Measurements from ENCODE around the gene GRIK3. TPM values are rescaled to one million over a fixed set of nuclear protein-coding genes. Genes with fewer than 3 reads are reported as not detected.

GRIK3 gene
- polyA plus RNA-seq, 1 donor (not counting 4 experiments of a cell fraction or from before 2014, with no cell fraction given): not detected

- H3K9ac ChIP-seq (ENCODE audit: control insufficient read depth, extremely low read depth, insufficient read depth, low read length): no peak overlapping the region
- H3K4me2 ChIP-seq (ENCODE audit: control insufficient read depth, extremely low read depth, insufficient read depth, low read depth, low read length): no peak overlapping the region
- no peaks in the 10 kb centered on the region for H3K4me1 ChIP-seq (ENCODE audit: control insufficient read depth, extremely low read depth, insufficient read depth, low read length)
- H3K27me3 ChIP-seq (ENCODE audit: control insufficient read depth, extremely low read depth, insufficient read depth, low read length): no peaks in the 10 kb centered on the region
- no peaks in the 10 kb centered on the region for H3K9me1 ChIP-seq (ENCODE audit: control insufficient read depth, extremely low read depth, insufficient read depth, low read length)
- H3K27ac ChIP-seq (ENCODE audit: control insufficient read depth, insufficient read depth, low read length): no peak overlapping the region
- no peaks in the 10 kb centered on the region for H3K79me2 ChIP-seq (ENCODE audit: control insufficient read depth, insufficient read depth, low read length)
- H2AFZ ChIP-seq (ENCODE audit: control insufficient read depth, low read length): no peak overlapping the region
- H4K20me1 ChIP-seq (ENCODE audit: control insufficient read depth, extremely low read depth, insufficient read depth, low read length): no peaks in the 10 kb centered on the region
- no peak for TF ChIP-seq EZH2 (IDR thresholded peaks at IDR 0.05; ENCODE audit: low read length)
- no peak for TF ChIP-seq CTCF (optimal IDR thresholded peaks at IDR 0.05 in 1 of 3, IDR thresholded peaks at IDR 0.05 in 1 of 3, conservative IDR thresholded peaks at IDR 0.05 in 1 of 3; ENCODE audit: extremely low read depth in 1 of 3, insufficient read depth in 2 of 3, low read length in 3 of 3)
- H3K4me3 ChIP-seq (ENCODE audit: control insufficient read depth in 2 of 3, extremely low read depth in 1 of 3, insufficient read depth in 2 of 3, low read depth in 1 of 3, low read length in 3 of 3): no peak overlapping the region
- dilution Hi-C loops (cut with MboI; ENCODE audit: extremely low pct_ligation_motif_present, low sequenced_read_pairs): no loop called here
- H3K36me3 ChIP-seq (ENCODE audit: control insufficient read depth in 2 of 2, extremely low read depth in 1 of 2, insufficient read depth in 2 of 2, low read length in 2 of 2): no peaks in the 10 kb centered on the region
- DNase-seq (ENCODE audit: low read depth, low spot score): no peak
- FAIRE-seq: no peak
- no peaks in the 10 kb centered on the region for H3K9me3 ChIP-seq (ENCODE audit: control insufficient read depth, low read depth, low read length)
Measured at GRCh38 chr1:36818771-36819170, 215.5 kb downstream of the GRIK3 start.

DNA sequence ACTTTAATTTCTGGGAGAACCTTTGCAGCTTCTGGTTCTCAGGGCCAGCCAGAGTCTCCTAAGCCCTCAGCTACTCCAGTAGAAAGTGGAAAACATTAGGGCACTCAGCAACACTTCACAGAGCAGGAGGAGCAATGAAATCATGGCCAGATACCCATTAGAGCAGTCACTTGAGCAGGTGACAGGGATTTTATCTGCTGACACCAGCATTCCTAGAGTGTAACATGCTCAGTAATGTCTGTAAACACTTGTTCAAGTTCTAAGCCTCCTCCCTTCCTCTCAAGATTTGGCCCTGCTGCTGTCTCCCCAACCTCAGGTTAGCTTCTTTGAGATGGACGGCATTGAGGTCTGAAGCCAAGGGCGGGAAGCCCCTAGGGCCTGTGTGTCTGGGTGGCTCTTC lies 218.0 kb downstream of the GRIK3 start:
- no peaks in the 10 kb centered on the region for H3K4me1 ChIP-seq (ENCODE audit: control insufficient read depth, extremely low read depth, insufficient read depth, low read length)
- FAIRE-seq: no peak
- DNase-seq (ENCODE audit: low read depth, low spot score): no peak
- no peak overlapping the region for H3K9ac ChIP-seq (ENCODE audit: control insufficient read depth, extremely low read depth, insufficient read depth, low read length)
- no peaks in the 10 kb centered on the region for H4K20me1 ChIP-seq (ENCODE audit: control insufficient read depth, extremely low read depth, insufficient read depth, low read length)
- no peak overlapping the region for H3K4me3 ChIP-seq (ENCODE audit: control insufficient read depth in 2 of 3, extremely low read depth in 1 of 3, insufficient read depth in 2 of 3, low read depth in 1 of 3, low read length in 3 of 3)
- H3K36me3 ChIP-seq (ENCODE audit: control insufficient read depth in 2 of 2, extremely low read depth in 1 of 2, insufficient read depth in 2 of 2, low read length in 2 of 2): no peaks in the 10 kb centered on the region
- TF ChIP-seq CTCF (optimal IDR thresholded peaks at IDR 0.05 in 1 of 3, IDR thresholded peaks at IDR 0.05 in 1 of 3, conservative IDR thresholded peaks at IDR 0.05 in 1 of 3; ENCODE audit: extremely low read depth in 1 of 3, insufficient read depth in 2 of 3, low read length in 3 of 3): no peak
- no peak for TF ChIP-seq EZH2 (IDR thresholded peaks at IDR 0.05; ENCODE audit: low read length)
- H3K27ac ChIP-seq (ENCODE audit: control insufficient read depth, insufficient read depth, low read length): no peak overlapping the region
- no peaks in the 10 kb centered on the region for H3K27me3 ChIP-seq (ENCODE audit: control insufficient read depth, extremely low read depth, insufficient read depth, low read length)
- dilution Hi-C loops (cut with MboI; ENCODE audit: extremely low pct_ligation_motif_present, low sequenced_read_pairs): no loop called here
- no peaks in the 10 kb centered on the region for H3K9me3 ChIP-seq (ENCODE audit: control insufficient read depth, low read depth, low read length)
- no peak overlapping the region for H2AFZ ChIP-seq (ENCODE audit: control insufficient read depth, low read length)
- H3K79me2 ChIP-seq (ENCODE audit: control insufficient read depth, insufficient read depth, low read length): no peaks in the 10 kb centered on the region
- no peak overlapping the region for H3K4me2 ChIP-seq (ENCODE audit: control insufficient read depth, extremely low read depth, insufficient read depth, low read depth, low read length)
- no peaks in the 10 kb centered on the region for H3K9me1 ChIP-seq (ENCODE audit: control insufficient read depth, extremely low read depth, insufficient read depth, low read length)
